Hepatocyte (in vitro differentiated cells): Measurements from ENCODE around the gene TNFAIP2.

Experiments
- CTCF ChIP-seq: fragments of 200-600 bp; sonication (generic); IDR thresholded peaks from 2 replicates; pipeline ENCODE4 v1.5.1; 2016; ENCODE audit warnings: antibody characterized with exemption, mild to moderate bottlenecking; ENCODE audit not compliant: poor library complexity
- EZH2phosphoT487 ChIP-seq: fragments of 200-600 bp; sonication (generic); IDR thresholded peaks from one replicate; pipeline ENCODE4 v1.6.1; 2018; ENCODE audit warnings: antibody characterized with exemption, mild to moderate bottlenecking, low read depth, moderate library complexity; ENCODE audit not compliant: unreplicated experiment, severe bottlenecking

DNA sequence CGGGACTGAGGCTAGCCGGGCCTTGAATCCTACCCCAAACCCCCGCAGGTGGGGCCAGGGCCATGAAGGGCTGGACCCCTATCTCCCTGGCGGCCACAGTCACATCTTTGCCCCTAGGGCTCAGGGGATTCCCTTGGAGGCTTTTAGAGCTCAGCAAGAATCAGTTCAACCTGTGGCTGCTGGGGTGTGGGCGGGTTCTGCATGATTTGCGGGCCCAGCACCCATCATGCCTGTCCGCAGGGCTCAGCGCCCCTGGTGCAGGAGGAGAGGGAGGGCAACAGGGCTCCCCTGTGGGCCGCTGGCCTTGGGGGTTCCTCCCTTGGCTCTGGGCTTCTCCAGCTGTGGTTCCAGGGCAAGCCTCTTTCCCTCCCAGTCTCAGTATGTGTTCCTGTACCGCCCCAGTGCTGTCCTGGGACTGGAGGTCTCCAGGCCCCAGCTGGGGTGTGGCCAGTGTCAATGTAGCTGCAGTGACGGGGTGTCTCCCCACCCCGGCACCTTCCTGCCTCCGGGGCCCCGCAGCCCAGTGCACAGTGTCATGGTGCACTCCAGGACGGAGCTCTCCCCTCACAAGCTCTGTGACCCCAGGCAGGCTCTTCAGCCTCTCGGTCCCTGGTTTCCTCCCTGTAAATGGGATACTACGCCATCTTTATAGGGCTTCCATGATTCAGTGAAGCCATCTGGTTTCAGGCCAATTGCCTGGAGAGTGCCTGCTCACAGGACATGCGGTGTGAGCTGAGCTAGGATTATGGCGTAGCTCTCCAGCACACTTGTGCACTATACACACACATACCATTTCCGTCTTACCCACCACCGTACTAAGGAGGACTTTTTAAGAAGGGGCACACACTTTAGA, 49.2 kb upstream of the TNFAIP2 start:
- TF ChIP-seq CTCF (no peak), EZH2phosphoT487 (no peak)
